GM23248 (cell line): ENCODE data around the gene GPR89B. TPM values are rescaled to one million over a fixed set of nuclear protein-coding genes. Genes with fewer than 3 reads are reported as not detected.
A peak's percentile ranks its signal among the peaks of the same experiment; 100 is the strongest.
"Not testable (repeated sequence)": the region's sequence is repeated elsewhere in the genome, so short reads cannot be mapped to it uniquely, and the experiment has no call there.

Experiments
- DNase-seq: peaks from one replicate; pipeline ENCODE4 v3.0.0-alpha.2; 2015
- H2AFZ ChIP-seq: fragments of 200-600 bp; sonication (generic); 2 replicates; pipeline ENCODE4 v1.6.1; 2016; ENCODE audit warnings: antibody characterized with exemption
- H3F3A ChIP-seq: fragments of 200-600 bp; sonication (generic); 2 replicates; pipeline ENCODE4 v1.6.1; 2016; ENCODE audit warnings: mild to moderate bottlenecking, antibody characterized with exemption, mixed run types; ENCODE audit not compliant: insufficient read depth
- H3K27ac ChIP-seq: fragments of 200-600 bp; sonication (generic); 2 replicates; pipeline ENCODE4 v1.5.1; 2016; ENCODE audit warnings: mild to moderate bottlenecking
- H3K27me3 ChIP-seq: fragments of 200-600 bp; sonication (generic); replicated peaks from 2 replicates; pipeline ENCODE4 v1.6.1; 2016; ENCODE audit warnings: mild to moderate bottlenecking; ENCODE audit not compliant: insufficient read depth
- H3K36me3 ChIP-seq: fragments of 200-600 bp; sonication (generic); 2 replicates; pipeline ENCODE4 v1.6.1; 2016; ENCODE audit warnings: low read depth, mild to moderate bottlenecking
- H3K4me1 ChIP-seq: fragments of 200-600 bp; sonication (generic); 2 replicates; pipeline ENCODE4 v1.6.1; 2016; ENCODE audit warnings: mild to moderate bottlenecking; ENCODE audit not compliant: insufficient read depth
- H3K4me2 ChIP-seq: fragments of 200-600 bp; sonication (generic); one replicate; pipeline ENCODE4 v1.6.1; 2016; ENCODE audit warnings: mild to moderate bottlenecking; ENCODE audit not compliant: unreplicated experiment
- H3K4me3 ChIP-seq: fragments of 200-600 bp; sonication (generic); 2 replicates; pipeline ENCODE4 v1.5.1; 2016; ENCODE audit warnings: mild to moderate bottlenecking
- H3K79me2 ChIP-seq: fragments of 200-600 bp; sonication (generic); 2 replicates; pipeline ENCODE4 v1.6.1; 2016; ENCODE audit warnings: mild to moderate bottlenecking; ENCODE audit not compliant: insufficient read depth
- H3K9ac ChIP-seq: fragments of 200-600 bp; sonication (generic); 2 replicates; pipeline ENCODE4 v1.6.1; 2016; ENCODE audit warnings: mild to moderate bottlenecking
- H3K9me2 ChIP-seq: fragments of 200-600 bp; sonication (generic); 2 replicates; pipeline ENCODE4 v1.6.1; 2016; ENCODE audit warnings: mixed run types, mild to moderate bottlenecking, moderate library complexity; ENCODE audit not compliant: insufficient read depth
- H3K9me3 ChIP-seq: fragments of 200-600 bp; sonication (generic); one replicate; pipeline ENCODE4 v1.6.1; 2017; ENCODE audit warnings: low read depth
- H4K20me1 ChIP-seq: fragments of 200-600 bp; sonication (generic); 2 replicates; pipeline ENCODE4 v1.6.0; 2016; ENCODE audit not compliant: insufficient read depth
- EZH2 ChIP-seq: fragments of 200-600 bp; sonication (generic); IDR thresholded peaks from 2 replicates; pipeline ENCODE4 v1.6.1; 2018; ENCODE audit warnings: antibody characterized with exemption, mild to moderate bottlenecking; ENCODE audit not compliant: insufficient read depth, poor library complexity, severe bottlenecking
- EZH2phosphoT487 ChIP-seq: fragments of 200-600 bp; sonication (generic); IDR thresholded peaks from 2 replicates; pipeline ENCODE4 v1.6.1; 2018; ENCODE audit warnings: antibody characterized with exemption, moderate library complexity, mild to moderate bottlenecking, low read depth; ENCODE audit not compliant: insufficient read depth
- WGBS, 2 experiments: methylation state at CpG; one replicate each; pipeline ENCODE4 v1.1.6; 2015 to 2017; ENCODE audit warnings: low lambda C conversion rate in 2 of 2, low coverage in 1 of 2; ENCODE audit errors: missing lambda C conversion rate in 2 of 2; 5-methylcytosine and 5-hydroxymethylcytosine counted together
- in situ Hi-C: fragments of 300-500 bp; cut with MboI; formaldehyde crosslinking; loops from 2 replicates; pipeline ENCODE4 v1.15.0; 2020
- polyA plus RNA-seq: library from polyadenylated mRNA; unstranded; fragments of >200 nt; fragmentation: Nextera tagmentation; extraction: Ambion mirVana; gene quantifications from 2 replicates; pipeline ENCODE4 v1.2.1, GENCODE V29; 2016
- total RNA-seq: library from RNA; depleted of rRNA; stranded (reverse); fragments of >200 nt; shearing (Covaris generic); gene quantifications from 2 replicates; pipeline ENCODE4 v1.2.3, GENCODE V29; 2014; rRNA removed

GPR89B gene
- total RNA-seq (18.7 and 20.8 TPM in 2 replicates), polyA plus RNA-seq (13.3 and 14.4 TPM in 2 replicates)

GRCh38 chr1:147928236-147929132, at the start of gene GPR89B:
GPR89B (plus strand) TSS chr1:147928420; CDS start chr1:147928537, 117 bp downstream.
- H3K4me1 ChIP-seq, in situ Hi-C loops, H3K9me2 ChIP-seq, H3K27me3 ChIP-seq, H3F3A ChIP-seq, H3K36me3 ChIP-seq, H4K20me1 ChIP-seq, H3K9me3 ChIP-seq: not testable (repeated sequence)
- 0 to 1% methylated on average over 34 to 53 of the region's 72 CpGs for WGBS, 2 experiments
- peak; percentile 92 for DNase-seq
- H3K79me2 ChIP-seq, result peaks cover 25% of the 10 kb centered on the region
- peak within 1 kb of the TSS; percentile 63 for H3K27ac ChIP-seq
- H3K4me2 ChIP-seq, result peak within 1 kb of the TSS; percentile 88
- H2AFZ ChIP-seq, result peak within 1 kb of the TSS; percentile 96
- H3K4me3 ChIP-seq, result peak within 1 kb of the TSS; percentile 91
- H3K9ac ChIP-seq, result peak within 1 kb of the TSS; percentile 85

GRCh38 chr1:147879911-147880310, 48.3 kb upstream of the GPR89B start:
- Histone ChIP-seq H3K9ac (no peak overlapping the region), H4K20me1 (no peaks in the 10 kb centered on the region), H3K36me3 (no peaks in the 10 kb centered on the region), H3K4me1 (no peaks in the 10 kb centered on the region), H3K79me2 (no peaks in the 10 kb centered on the region), H3K27me3 (no peaks in the 10 kb centered on the region), H2AFZ (no peak overlapping the region), H3K4me3 (no peak overlapping the region), H3K4me2 (no peak overlapping the region), H3K9me2 (no peaks in the 10 kb centered on the region), H3K9me3 (no peaks in the 10 kb centered on the region), H3F3A (no peaks in the 10 kb centered on the region), H3K27ac (no peak overlapping the region)
- no peak for DNase-seq
- TF ChIP-seq EZH2 (no peak), EZH2phosphoT487 (no peak)
- in situ Hi-C loops, result loop anchor here (25.0 kb wide), 1 partner anchor 368 kb away; no protein-coding TSS in a partner anchor

- Histone ChIP-seq H3K79me2 (no peaks in the 10 kb centered on the region), H3K27me3 (no peaks in the 10 kb centered on the region), H3F3A (no peaks in the 10 kb centered on the region), H3K36me3 (no peaks in the 10 kb centered on the region), H3K9me2 (no peaks in the 10 kb centered on the region), H4K20me1 (no peaks in the 10 kb centered on the region), H3K4me1 (no peaks in the 10 kb centered on the region), H3K27ac (no peak overlapping the region), H3K9ac (no peak overlapping the region), H3K4me3 (no peak overlapping the region), H3K9me3 (no peaks in the 10 kb centered on the region), H2AFZ (no peak overlapping the region), H3K4me2 (no peak overlapping the region)
- no peak for DNase-seq
- WGBS, 2 experiments, result 69 to 77% methylated on average over 2 of the region's 2 CpGs
- TF ChIP-seq EZH2, result no peak
- no peak for TF ChIP-seq EZH2phosphoT487
- in situ Hi-C loops, result loop anchor here (25.0 kb wide), 1 partner anchor 370 kb away; no protein-coding TSS in a partner anchor
Measured at GRCh38 chr1:147882535-147882934, 45.7 kb upstream of the GPR89B start.

GRCh38 chr1:147890177-147890790, 37.9 kb upstream of the GPR89B start:
- H3K27me3 ChIP-seq, result no peaks in the 10 kb centered on the region
- in situ Hi-C loops, result loop anchor here (25.0 kb wide), 1 partner anchor 378 kb away; no protein-coding TSS in a partner anchor
- no peak overlapping the region for H3K9ac ChIP-seq
- H3K4me2 ChIP-seq, result no peak overlapping the region
- no peak overlapping the region for H3K27ac ChIP-seq
- H3K79me2 ChIP-seq, result no peaks in the 10 kb centered on the region
- no peaks in the 10 kb centered on the region for H3F3A ChIP-seq
- H3K9me3 ChIP-seq, result no peaks in the 10 kb centered on the region
- peak; percentile 64 for DNase-seq
- H2AFZ ChIP-seq, result no peak overlapping the region
- no peaks in the 10 kb centered on the region for H3K9me2 ChIP-seq
- TF ChIP-seq EZH2 (no peak), EZH2phosphoT487 (no peak)
- 5% methylated on average over 12 of the region's 12 CpGs for WGBS, 2 experiments
- no peak overlapping the region for H3K4me3 ChIP-seq
- H4K20me1 ChIP-seq, result no peaks in the 10 kb centered on the region
- H3K36me3 ChIP-seq, result no peaks in the 10 kb centered on the region
- no peaks in the 10 kb centered on the region for H3K4me1 ChIP-seq
